ENCODE results near the gene LONRF2.

The LONRF2 gene

GRCh38 chr2:100274076-100274475, 48.2 kb downstream of the LONRF2 start:
- Mint-ChIP-seq H3K27ac (no peak overlapping the region), H3K9me3 (no peaks in the 10 kb centered on the region), H3K4me1 (ENCODE audit: low read depth) (peaks cover 7% of the 10 kb centered on the region), H3K36me3 (ENCODE audit: low read depth) (no peaks in the 10 kb centered on the region), H3K27me3 (peaks cover 6% of the 10 kb centered on the region), H3K4me3 (no peak overlapping the region)
- DNase-seq, result no peak

GRCh38 chr2:100273387-100273786, 48.9 kb downstream of the LONRF2 start:
- H3K27ac Mint-ChIP-seq, result no peak overlapping the region
- H3K27me3 Mint-ChIP-seq, result peaks cover 3% of the 10 kb centered on the region
- peaks cover 5% of the 10 kb centered on the region for H3K4me1 Mint-ChIP-seq (ENCODE audit: low read depth)
- H3K9me3 Mint-ChIP-seq, result no peaks in the 10 kb centered on the region
- DNase-seq, result no peak
- no peaks in the 10 kb centered on the region for H3K36me3 Mint-ChIP-seq (ENCODE audit: low read depth)
- H3K4me3 Mint-ChIP-seq, result no peak overlapping the region

GRCh38 chr2:100272841-100273329, 49.4 kb downstream of the LONRF2 start:
- no peak for DNase-seq
- Mint-ChIP-seq H3K27ac (no peak overlapping the region), H3K9me3 (no peaks in the 10 kb centered on the region), H3K4me3 (no peak overlapping the region), H3K4me1 (ENCODE audit: low read depth) (peaks cover 5% of the 10 kb centered on the region), H3K27me3 (peaks cover 2% of the 10 kb centered on the region), H3K36me3 (ENCODE audit: low read depth) (no peaks in the 10 kb centered on the region)

- no peak for DNase-seq
- H3K27me3 Mint-ChIP-seq, result no peaks in the 10 kb centered on the region
- no peaks in the 10 kb centered on the region for H3K9me3 Mint-ChIP-seq
- H3K36me3 Mint-ChIP-seq (ENCODE audit: low read depth), result no peaks in the 10 kb centered on the region
- H3K4me3 Mint-ChIP-seq, result no peak overlapping the region
- peaks cover 5% of the 10 kb centered on the region for H3K4me1 Mint-ChIP-seq (ENCODE audit: low read depth)
- H3K27ac Mint-ChIP-seq, result no peak overlapping the region
Measured at GRCh38 chr2:100271210-100271609, 51.1 kb downstream of the LONRF2 start.

- no peak overlapping the region for H3K4me3 Mint-ChIP-seq
- H3K9me3 Mint-ChIP-seq, result no peaks in the 10 kb centered on the region
- no peak for DNase-seq
- no peaks in the 10 kb centered on the region for H3K36me3 Mint-ChIP-seq (ENCODE audit: low read depth)
- H3K27ac Mint-ChIP-seq, result no peak overlapping the region
- no peaks in the 10 kb centered on the region for H3K27me3 Mint-ChIP-seq
- peaks cover 5% of the 10 kb centered on the region for H3K4me1 Mint-ChIP-seq (ENCODE audit: low read depth)
Measured at GRCh38 chr2:100270381-100271146, 51.7 kb downstream of the LONRF2 start.

GRCh38 chr2:100269889-100270288, 52.4 kb downstream of the LONRF2 start:
- no peak for DNase-seq
- Mint-ChIP-seq H3K27me3 (no peaks in the 10 kb centered on the region), H3K36me3 (ENCODE audit: low read depth) (no peaks in the 10 kb centered on the region), H3K27ac (no peak overlapping the region), H3K9me3 (no peaks in the 10 kb centered on the region), H3K4me3 (no peak overlapping the region), H3K4me1 (ENCODE audit: low read depth) (peaks cover 5% of the 10 kb centered on the region)

- no peak for DNase-seq
- Mint-ChIP-seq H3K9me3 (no peaks in the 10 kb centered on the region), H3K36me3 (ENCODE audit: low read depth) (no peaks in the 10 kb centered on the region), H3K4me3 (no peak overlapping the region), H3K27me3 (no peaks in the 10 kb centered on the region), H3K4me1 (ENCODE audit: low read depth) (peaks cover 3% of the 10 kb centered on the region), H3K27ac (no peak overlapping the region)
Measured at GRCh38 chr2:100268986-100269385, 53.3 kb downstream of the LONRF2 start.

- H3K4me3 Mint-ChIP-seq, result no peak overlapping the region
- no peaks in the 10 kb centered on the region for H3K27me3 Mint-ChIP-seq
- no peaks in the 10 kb centered on the region for H3K4me1 Mint-ChIP-seq (ENCODE audit: low read depth)
- no peak for DNase-seq
- no peaks in the 10 kb centered on the region for H3K9me3 Mint-ChIP-seq
- H3K36me3 Mint-ChIP-seq (ENCODE audit: low read depth), result no peaks in the 10 kb centered on the region
- no peak overlapping the region for H3K27ac Mint-ChIP-seq
Measured at GRCh38 chr2:100267751-100268150, 54.5 kb downstream of the LONRF2 start.

GRCh38 chr2:100266126-100266525, 56.2 kb downstream of the LONRF2 start:
- H3K36me3 Mint-ChIP-seq (ENCODE audit: low read depth), result no peaks in the 10 kb centered on the region
- no peak overlapping the region for H3K27ac Mint-ChIP-seq
- no peaks in the 10 kb centered on the region for H3K27me3 Mint-ChIP-seq
- no peaks in the 10 kb centered on the region for H3K4me1 Mint-ChIP-seq (ENCODE audit: low read depth)
- H3K9me3 Mint-ChIP-seq, result no peaks in the 10 kb centered on the region
- no peak overlapping the region for H3K4me3 Mint-ChIP-seq
- no peak for DNase-seq

GRCh38 chr2:100265226-100265625, 57.1 kb downstream of the LONRF2 start:
- DNase-seq, result no peak
- Mint-ChIP-seq H3K4me1 (ENCODE audit: low read depth) (no peaks in the 10 kb centered on the region), H3K27me3 (no peaks in the 10 kb centered on the region), H3K36me3 (ENCODE audit: low read depth) (no peaks in the 10 kb centered on the region), H3K4me3 (no peak overlapping the region), H3K9me3 (no peaks in the 10 kb centered on the region), H3K27ac (no peak overlapping the region)

GRCh38 chr2:100264651-100265050, 57.6 kb downstream of the LONRF2 start:
- H3K4me1 Mint-ChIP-seq (ENCODE audit: low read depth), result no peaks in the 10 kb centered on the region
- H3K4me3 Mint-ChIP-seq, result no peak overlapping the region
- no peak for DNase-seq
- no peaks in the 10 kb centered on the region for H3K27me3 Mint-ChIP-seq
- no peak overlapping the region for H3K27ac Mint-ChIP-seq
- H3K36me3 Mint-ChIP-seq (ENCODE audit: low read depth), result no peaks in the 10 kb centered on the region
- no peaks in the 10 kb centered on the region for H3K9me3 Mint-ChIP-seq

GRCh38 chr2:100264121-100264520, 58.2 kb downstream of the LONRF2 start:
- no peaks in the 10 kb centered on the region for H3K27me3 Mint-ChIP-seq
- H3K4me1 Mint-ChIP-seq (ENCODE audit: low read depth), result no peaks in the 10 kb centered on the region
- H3K4me3 Mint-ChIP-seq, result no peak overlapping the region
- DNase-seq, result no peak
- no peaks in the 10 kb centered on the region for H3K9me3 Mint-ChIP-seq
- no peaks in the 10 kb centered on the region for H3K36me3 Mint-ChIP-seq (ENCODE audit: low read depth)
- no peak overlapping the region for H3K27ac Mint-ChIP-seq

GRCh38 chr2:100262555-100263320, 59.6 kb downstream of the LONRF2 start:
- no peak overlapping the region for H3K4me3 Mint-ChIP-seq
- H3K36me3 Mint-ChIP-seq (ENCODE audit: low read depth), result no peaks in the 10 kb centered on the region
- no peaks in the 10 kb centered on the region for H3K9me3 Mint-ChIP-seq
- H3K4me1 Mint-ChIP-seq (ENCODE audit: low read depth), result no peaks in the 10 kb centered on the region
- no peaks in the 10 kb centered on the region for H3K27me3 Mint-ChIP-seq
- peak; percentile 77 for DNase-seq
- no peak overlapping the region for H3K27ac Mint-ChIP-seq

GRCh38 chr2:100262046-100262445, 60.3 kb downstream of the LONRF2 start:
- H3K4me3 Mint-ChIP-seq, result no peak overlapping the region
- H3K27ac Mint-ChIP-seq, result no peak overlapping the region
- no peaks in the 10 kb centered on the region for H3K4me1 Mint-ChIP-seq (ENCODE audit: low read depth)
- no peak for DNase-seq
- H3K27me3 Mint-ChIP-seq, result no peaks in the 10 kb centered on the region
- no peaks in the 10 kb centered on the region for H3K9me3 Mint-ChIP-seq
- H3K36me3 Mint-ChIP-seq (ENCODE audit: low read depth), result no peaks in the 10 kb centered on the region
